Mammary epithelial cell (primary cell): ENCODE measurements around the gene ZNF398.

ENCODE experiments used
- CTCF ChIP-seq, 2 donors: IDR thresholded peaks in 1 of 2; conservative IDR thresholded peaks in 1 of 2; 2 replicates each; pipeline ENCODE4 v1.5.1; 2011 to 2012; ENCODE audit warnings: inconsistent platforms in 2 of 2, low read length in 2 of 2, mild to moderate bottlenecking in 2 of 2, control low read depth in 1 of 2, low read depth in 1 of 2; ENCODE audit not compliant: insufficient read depth in 1 of 2; ENCODE audit errors: extremely low read depth in 1 of 2
- EZH2 ChIP-seq: IDR thresholded peaks from 2 replicates; pipeline ENCODE4 v1.6.1; 2012; ENCODE audit warnings: low read length, inconsistent platforms, borderline replicate concordance

GRCh38 chr7:149171892-149172533 is 24.8 kb downstream of the ZNF398 start:
- TF ChIP-seq EZH2 (no peak), CTCF (conservative IDR thresholded peaks at IDR 0.05 in 1 of 2, IDR thresholded peaks at IDR 0.05 in 1 of 2; ENCODE audit: extremely low read depth in 1 of 2, insufficient read depth in 1 of 2, low read depth in 1 of 2, low read length in 2 of 2) (no peak)
